Suprapubic skin (tissue), 2 donors: ENCODE data around the gene AGR2.

Experiments
- EP300 ChIP-seq: sonication (generic); formaldehyde crosslinking; IDR thresholded peaks from one replicate; pipeline ENCODE4 v1.6.1; 2017; ENCODE audit warnings: antibody characterized with exemption
- POLR2A ChIP-seq, 2 donors: fragments of 450-650 bp; IDR thresholded peaks; one replicate each; pipeline ENCODE4 v1.6.1; 2017; ENCODE audit warnings: antibody characterized with exemption in 2 of 2, mild to moderate bottlenecking in 2 of 2, moderate library complexity in 2 of 2

DNA sequence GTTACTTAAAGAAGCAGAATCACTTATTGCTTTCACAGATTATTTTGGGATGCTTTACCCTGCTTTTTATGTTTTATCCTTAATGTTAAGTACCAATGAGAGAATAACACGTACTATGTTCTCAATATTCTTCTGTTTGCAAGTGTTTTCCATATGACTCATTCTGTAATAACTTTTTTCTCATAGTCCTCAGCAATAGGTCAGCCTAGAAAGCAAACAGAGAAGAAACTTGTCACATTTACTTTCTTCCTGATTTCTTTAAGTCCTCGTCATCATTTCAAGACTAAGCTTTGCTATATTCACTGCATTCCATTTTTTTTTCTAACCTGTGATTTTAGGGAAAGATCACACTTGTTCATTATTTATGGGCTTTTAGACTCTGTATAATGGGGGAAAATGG is 6.8 kb upstream of the AGR2 start:
- TF ChIP-seq EP300: no peak
- TF ChIP-seq POLR2A (IDR thresholded peaks at IDR 0.05): no peak
